SK-N-SH treated with all-trans-retinoic acid at 6 μM for 48 hours (cell line): Measurements from ENCODE around the gene ZNRF2.

ENCODE experiments used
- ARNTL ChIP-seq: fragments of 450-650 bp; formaldehyde crosslinking; IDR thresholded peaks from 2 replicates; pipeline ENCODE4 v1.5.0; 2020; ENCODE audit warnings: low read depth, mild to moderate bottlenecking, moderate library complexity, borderline replicate concordance
- CREB5 ChIP-seq: fragments of 250-450 bp; sonication (Bioruptor Pico); IDR thresholded peaks from 2 replicates; pipeline ENCODE4 v1.5.1; 2020; ENCODE audit warnings: low read depth, mild to moderate bottlenecking, moderate library complexity
- CSRNP3 ChIP-seq: fragments of 250-450 bp; sonication (Bioruptor Pico); IDR thresholded peaks from 2 replicates; pipeline ENCODE4 v1.5.1; 2021; ENCODE audit warnings: mild to moderate bottlenecking, moderate library complexity
- PATZ1 ChIP-seq: fragments of 250-450 bp; sonication (Bioruptor Pico); IDR thresholded peaks from 2 replicates; pipeline ENCODE4 v1.8.0; 2020; ENCODE audit warnings: mild to moderate bottlenecking, moderate library complexity, borderline replicate concordance
- RARB ChIP-seq: fragments of 250-450 bp; sonication (Bioruptor Pico); IDR thresholded peaks from 2 replicates; pipeline ENCODE4 v1.8.0; 2021; ENCODE audit warnings: mild to moderate bottlenecking, moderate library complexity
- ZFP30 ChIP-seq: fragments of 450-650 bp; formaldehyde crosslinking; IDR thresholded peaks from 2 replicates; pipeline ENCODE4 v1.5.0; 2022; ENCODE audit warnings: mild to moderate bottlenecking, moderate library complexity
- ZNF565 ChIP-seq: fragments of 450-650 bp; formaldehyde crosslinking; conservative IDR thresholded peaks from 2 replicates; pipeline ENCODE4 v1.5.0; 2020; ENCODE audit warnings: low read depth, mild to moderate bottlenecking, moderate library complexity

GRCh38 chr7:30382607-30383006, 98.2 kb downstream of the ZNRF2 start:
- no peak for TF ChIP-seq CREB5 (CRISPR knock-in tag)
- TF ChIP-seq RARB (CRISPR knock-in tag) = no peak
- TF ChIP-seq CSRNP3 = no peak
- no peak for TF ChIP-seq ZNF565 (CRISPR knock-in tag)
- no peak for TF ChIP-seq ARNTL (CRISPR knock-in tag)
- TF ChIP-seq ZFP30 = no peak
- TF ChIP-seq PATZ1 (CRISPR knock-in tag) = no peak
